ENCODE data around the gene DUSP1.

DUSP1 gene

DNA sequence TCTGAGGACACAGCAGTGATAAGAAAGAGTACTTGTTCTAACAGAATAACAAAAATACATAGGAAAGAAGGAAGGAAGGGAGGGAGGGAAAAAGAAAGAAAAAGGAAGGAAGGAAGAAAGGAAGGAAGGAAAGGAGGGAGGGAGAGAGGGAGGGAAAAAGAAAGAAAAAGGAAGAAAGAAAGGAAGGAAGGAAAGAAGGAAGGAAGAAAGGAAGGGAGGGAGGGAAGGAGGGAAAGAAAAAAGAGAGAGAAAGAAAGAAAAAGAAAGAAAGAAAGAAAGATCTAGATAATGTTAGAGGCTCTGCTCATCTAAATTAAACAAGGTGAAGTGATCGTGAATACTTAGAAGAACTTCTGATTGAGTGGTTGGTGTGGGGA lies 29.8 kb downstream of the DUSP1 start:
- no peak for DNase-seq

DNA sequence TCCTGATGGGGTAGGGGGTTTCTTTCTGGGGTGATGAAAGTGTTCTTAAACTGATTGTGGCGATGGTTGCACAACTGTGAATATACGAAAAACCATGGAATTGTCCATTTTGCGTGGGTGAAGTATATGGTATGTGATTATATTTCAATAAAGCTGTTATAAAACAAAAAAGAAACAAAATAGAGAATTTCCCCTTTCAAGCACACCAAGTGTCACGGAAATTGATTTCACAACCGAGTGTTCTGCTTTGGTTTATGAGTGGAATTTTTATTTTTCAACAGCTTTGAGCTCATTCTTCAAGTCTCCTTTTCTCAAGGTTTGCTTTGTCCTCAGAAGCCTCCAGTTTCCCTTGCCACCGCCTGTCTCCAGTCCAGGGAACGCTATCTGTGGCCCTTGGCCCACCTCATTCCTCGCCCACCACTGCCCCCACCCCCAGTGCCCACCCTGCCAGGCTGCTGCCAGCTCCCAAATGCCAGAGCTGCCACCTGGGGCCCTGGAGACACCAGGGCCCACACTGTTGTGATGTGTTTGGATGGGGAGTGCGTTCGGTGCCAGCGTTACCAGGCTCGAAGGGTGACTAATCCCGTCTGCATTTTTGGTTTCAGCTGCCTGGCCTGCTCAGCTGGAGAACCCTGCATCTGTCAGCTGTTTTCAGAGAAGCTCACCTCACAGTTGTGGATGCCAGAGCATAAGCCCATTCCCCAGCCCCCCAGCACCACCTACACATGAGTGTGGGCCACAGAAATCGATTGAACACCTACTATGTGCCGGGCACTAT lies 30.4 kb downstream of the DUSP1 start:
- peak in 1 of 2 experiments; percentile 14 for DNase-seq

- no peak for DNase-seq
Measured at GRCh38 chr5:172739375-172739774, 31.6 kb downstream of the DUSP1 start.

DNA sequence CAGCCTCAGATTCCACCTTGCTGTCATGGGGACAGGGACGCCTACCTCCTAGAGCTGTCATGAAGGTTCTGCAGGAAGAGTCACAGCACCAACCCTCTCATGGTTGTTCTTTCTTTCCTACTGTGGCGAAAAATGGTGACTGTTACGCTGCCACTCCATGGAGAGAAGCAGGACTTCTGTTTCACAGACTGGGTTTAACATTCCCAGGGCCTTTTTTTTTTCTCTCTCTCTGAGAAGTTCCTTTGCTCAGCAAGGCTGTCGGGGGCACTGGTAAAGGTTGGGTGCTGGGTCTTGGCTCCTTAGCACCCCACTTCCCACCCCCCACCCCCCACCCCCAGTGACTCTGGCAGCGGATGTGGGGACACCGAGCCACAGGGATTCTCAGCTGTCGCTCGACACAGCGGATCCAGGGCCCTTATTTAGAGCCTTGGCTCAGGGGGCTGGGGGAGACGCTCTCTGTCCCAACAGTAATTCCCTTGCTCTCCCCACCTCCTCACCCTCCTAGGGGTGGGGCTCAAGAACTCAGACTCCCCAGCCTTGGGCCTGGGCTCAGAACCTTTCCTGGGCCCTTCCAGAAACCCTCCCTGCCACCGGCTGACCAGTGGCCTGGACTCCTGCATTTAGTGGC lies 34.4 kb downstream of the DUSP1 start:
- DNase-seq, result no peak

DNA sequence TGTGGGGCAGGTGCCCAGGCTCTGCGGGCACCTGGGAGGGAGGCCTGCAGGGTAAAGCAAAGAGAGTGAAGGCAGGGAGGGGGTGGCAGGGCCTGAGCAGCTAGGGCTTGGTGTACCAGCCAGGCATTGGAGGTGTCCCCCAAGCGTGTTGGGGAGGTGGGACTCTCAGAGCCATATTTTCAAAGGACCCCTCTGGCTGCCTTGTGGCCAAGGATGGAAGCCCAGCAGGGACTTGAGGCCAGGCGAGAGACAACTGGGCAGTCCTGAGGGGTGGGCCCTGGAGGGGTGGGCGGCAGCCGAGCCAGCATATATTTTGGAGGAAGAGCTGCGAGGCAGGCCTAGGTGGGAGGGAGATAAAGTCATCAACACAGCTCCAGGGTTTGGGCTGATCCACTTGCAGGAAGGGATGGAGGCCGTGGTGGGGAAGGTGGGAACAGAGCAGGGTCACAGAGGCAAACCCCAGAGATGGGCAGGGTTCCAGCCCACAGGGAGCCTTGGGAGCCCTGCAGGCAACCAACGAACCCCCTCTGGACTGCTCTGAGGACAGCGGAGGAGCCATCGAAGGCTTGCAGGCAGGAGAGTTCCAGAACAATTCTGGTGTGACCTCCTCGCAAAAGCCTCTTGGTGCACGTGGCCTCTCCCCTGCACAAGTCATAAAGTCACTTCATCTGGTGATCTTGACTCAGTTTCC lies 35.7 kb downstream of the DUSP1 start:
- DNase-seq, result no peak

- no peak for DNase-seq
Measured at GRCh38 chr5:172733974-172734346, 37.0 kb downstream of the DUSP1 start.

DNA sequence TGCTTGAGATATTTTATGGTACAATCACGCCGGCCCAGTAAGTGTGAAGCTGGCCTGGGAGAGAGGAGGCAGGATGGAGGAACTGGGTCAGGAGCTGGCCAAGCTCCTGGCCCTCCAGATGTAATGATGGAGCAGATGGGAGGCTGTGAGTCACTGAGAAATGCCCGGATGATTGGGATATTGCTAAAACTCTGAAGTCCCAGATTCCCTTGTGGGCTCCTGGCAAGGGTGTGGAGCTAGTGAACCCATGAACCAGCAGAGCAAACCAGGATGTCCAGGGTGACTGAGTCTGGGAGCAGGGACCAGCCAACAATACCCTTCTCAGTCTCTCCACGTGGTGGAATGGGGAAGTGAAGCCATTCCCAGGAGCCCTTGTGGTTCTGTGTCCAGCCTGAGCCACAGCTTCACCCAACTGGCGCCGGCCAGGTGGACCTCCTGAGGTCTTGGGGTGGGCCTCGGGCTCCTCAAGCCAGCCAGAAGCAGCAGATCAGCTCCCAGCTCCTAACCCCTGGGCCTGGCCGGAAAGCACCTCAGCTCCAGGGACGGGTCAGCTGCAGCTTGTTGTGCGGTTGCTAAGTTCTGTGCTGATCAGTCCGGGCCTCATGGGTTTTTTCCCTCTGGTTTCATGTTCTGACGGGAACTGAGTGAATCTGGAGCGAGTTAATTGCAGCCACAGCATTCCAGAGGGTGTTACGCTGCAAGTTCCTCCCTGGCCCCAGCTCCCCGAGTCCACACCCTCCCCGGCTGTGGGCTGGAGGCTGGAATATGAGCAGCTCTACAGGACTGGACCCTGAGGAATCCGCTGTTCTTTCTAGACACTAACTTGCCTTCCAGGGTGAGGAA lies 37.6 kb downstream of the DUSP1 start:
- DNase-seq, result no peak

DNA sequence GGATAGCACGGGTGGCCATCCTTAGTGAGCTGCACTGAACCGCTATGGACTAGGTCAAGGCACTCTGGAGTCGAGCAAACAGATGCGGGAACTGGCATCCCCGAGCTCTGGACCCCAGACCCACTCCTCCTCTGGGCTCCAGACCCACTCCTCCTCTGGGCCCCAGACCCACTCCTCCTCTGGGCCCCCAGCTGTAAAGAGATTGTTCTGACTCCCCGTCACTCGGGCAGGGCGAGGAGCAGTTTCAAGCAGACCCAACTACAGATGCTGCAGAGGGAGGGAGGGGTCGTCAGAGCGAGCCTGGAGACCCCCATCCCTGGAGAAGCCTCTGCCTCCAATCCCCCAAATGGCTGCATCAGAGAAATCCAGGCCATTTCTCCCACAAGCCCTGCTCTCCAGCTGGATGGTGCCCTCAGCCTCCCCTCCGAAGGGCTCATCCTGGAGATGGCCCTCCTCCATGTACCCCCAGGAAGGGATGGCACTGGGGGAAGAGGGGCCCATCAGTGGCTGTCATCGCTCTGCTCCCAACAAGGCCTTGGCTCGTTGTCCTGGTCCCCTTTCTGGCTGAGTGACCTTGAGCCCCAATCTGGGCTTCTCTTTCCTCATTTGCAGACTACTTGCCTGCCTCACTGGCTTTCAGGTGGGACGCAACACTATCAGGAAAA lies 38.7 kb downstream of the DUSP1 start:
- no peak for DNase-seq

- DNase-seq, result no peak
Measured at GRCh38 chr5:172731680-172732074, 39.3 kb downstream of the DUSP1 start.

DNA sequence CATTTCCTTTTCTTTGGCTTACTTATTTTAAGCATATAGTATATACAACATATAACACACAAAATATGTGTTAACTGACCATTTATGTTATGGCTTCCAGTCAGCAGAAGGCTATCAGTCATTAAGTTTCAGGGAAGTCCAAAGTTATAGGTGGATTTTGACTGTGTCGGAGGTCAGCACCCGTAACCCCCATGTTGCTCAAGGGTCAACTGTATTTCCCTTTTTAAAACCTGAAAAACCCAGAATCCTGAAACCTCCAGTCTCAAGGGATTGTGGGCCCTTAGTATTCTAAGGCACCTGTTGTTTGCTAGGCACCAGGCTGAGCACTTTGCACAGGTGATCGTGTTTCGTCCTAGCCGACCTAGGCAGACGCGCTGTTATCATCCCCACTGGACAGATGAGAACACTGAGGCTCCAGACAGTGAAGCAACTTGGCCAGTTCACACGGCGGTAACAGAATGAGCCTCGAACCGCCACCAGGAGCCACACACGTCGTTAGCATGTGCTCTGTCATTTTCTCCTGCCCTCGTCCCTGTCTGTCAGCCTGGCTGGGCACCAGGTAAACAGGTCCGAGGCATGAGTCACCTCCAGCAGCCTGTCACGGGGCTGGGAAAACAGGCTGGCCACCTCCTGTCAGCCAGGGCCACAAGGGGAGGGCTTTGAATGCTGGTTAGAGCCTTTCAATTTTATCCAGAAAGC lies 39.9 kb downstream of the DUSP1 start:
- no peak for DNase-seq

DNA sequence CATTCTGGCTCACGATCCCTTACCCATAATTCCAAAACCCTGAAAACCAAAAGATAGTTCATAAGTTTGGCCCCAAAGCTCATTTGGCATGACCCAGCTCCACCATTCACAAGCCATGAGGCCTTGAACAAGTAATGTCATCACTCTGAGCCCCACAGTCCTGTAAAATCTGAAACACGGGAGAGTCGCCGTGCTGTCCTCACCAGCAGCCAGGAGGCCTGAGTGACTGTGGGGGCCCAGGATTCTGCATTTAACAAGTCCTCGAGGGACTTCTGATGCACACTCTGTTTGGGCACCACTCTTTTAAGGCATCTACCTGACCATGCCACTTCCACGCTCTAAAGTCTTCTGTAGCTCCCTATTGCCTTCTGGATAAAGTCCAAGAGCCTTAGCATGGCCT lies 40.8 kb downstream of the DUSP1 start:
- DNase-seq, result no peak

DNA sequence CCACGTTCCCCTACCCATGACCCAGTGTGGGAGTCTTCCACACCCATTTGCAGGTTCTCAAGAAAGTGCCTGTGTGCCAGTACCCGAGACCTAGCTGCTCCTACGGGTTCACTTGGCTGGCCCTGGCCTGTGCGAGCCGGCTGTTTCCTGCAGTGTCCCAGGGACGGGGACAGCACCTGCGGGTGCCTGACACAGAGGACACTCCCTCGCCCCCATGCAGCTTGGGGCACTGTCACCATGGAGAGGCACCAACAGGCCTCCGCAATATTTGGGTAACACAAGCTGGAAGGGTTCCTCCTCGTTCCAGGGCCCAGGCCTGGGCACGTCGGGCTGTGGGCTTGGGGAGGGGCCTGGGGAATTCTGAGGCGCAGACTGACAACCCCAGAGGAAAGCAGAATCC lies 41.4 kb downstream of the DUSP1 start:
- no peak for DNase-seq

DNA sequence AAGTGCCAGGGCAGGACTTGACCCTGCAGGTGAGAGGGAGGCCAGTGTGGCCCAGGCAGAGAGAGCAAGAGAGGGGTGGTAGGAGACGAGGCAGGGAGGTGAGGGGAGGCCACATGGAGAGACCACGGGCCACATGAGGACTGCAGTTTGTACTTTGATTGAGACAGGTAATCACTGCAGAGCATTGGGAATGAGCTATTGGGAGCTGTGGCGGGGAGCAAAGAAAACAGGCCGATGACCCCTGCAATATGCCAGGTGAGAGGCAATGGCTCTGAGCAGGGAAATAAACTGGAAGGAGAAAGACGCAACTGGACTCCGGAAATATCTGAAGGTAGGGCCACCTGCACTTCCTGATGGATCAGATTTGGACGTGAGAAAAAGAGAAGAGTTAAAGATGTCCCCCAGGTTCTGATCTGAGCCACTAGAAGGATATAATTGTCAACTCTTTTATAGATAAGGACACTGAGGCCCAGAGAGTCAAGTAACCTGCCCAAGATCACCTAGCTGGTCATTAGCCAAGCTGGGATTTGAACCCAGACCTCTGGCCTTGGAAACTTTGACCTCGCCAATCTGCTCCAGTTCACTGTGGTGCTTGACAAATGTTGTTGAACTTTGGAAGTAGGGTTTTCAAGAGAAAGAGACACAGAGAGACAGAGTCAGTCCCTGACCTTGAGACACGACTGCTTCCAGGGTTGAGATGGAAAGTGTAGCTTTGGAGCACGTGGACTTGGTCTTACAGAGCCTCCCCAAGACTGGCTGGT lies 42.3 kb downstream of the DUSP1 start:
- no peak for DNase-seq

GRCh38 chr5:172727551-172727950 lies 43.4 kb downstream of the DUSP1 start:
- no peak for DNase-seq

- no peak for DNase-seq
Measured at GRCh38 chr5:172726966-172727365, 44.0 kb downstream of the DUSP1 start.

GRCh38 chr5:172725785-172726184 lies 45.2 kb downstream of the DUSP1 start:
- no peak for DNase-seq

DNA sequence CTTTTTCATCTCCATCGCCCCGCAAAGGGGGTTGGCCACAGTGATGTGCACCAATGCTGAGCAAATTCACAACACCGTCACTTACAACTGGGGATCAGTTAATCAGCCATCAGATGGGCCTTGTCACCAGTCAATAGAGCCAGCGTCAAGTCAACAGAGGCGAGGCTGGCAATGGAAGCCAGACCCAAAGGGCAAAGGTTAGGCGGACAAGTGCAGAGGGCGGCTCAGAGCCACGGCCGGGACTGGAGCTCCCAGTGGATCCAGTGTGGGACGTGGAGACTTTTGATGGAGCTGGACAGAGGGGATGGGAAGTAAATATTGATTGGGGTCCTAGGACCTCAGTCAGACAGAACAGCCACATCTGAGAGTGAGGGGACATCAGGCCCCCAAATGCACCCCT lies 45.7 kb downstream of the DUSP1 start:
- DNase-seq, result no peak

- DNase-seq, result no peak
Measured at GRCh38 chr5:172724242-172725183, 46.5 kb downstream of the DUSP1 start.

GRCh38 chr5:172723508-172723907 lies 47.5 kb downstream of the DUSP1 start:
- DNase-seq, result no peak

DNA sequence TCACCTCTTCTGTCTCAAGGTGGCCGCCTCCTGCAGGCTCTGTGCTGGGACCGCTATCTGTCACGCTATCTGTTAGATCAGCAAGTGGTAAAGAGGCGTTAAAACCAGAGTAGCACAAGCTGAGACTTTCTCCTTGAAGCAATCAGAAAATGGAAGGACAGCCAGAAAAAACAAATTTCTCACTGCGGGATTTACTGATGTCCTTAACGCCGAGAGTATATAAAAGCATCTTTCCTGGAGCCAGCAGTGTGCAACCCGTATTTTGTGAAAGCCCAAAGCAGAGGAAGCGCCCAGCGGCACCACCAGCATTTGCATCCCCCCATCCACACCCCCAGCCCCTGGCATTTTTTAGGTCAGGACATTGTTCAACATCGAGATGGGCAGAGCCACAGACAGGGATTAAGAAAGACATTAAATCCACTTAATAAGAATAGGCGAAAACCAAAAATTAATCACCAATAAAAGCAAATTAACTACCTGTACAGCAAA lies 48.6 kb downstream of the DUSP1 start:
- DNase-seq, result no peak
